GM12878 (cell line): Measurements from ENCODE around the gene TOB2. TPM values are rescaled to one million over a fixed set of nuclear protein-coding genes. Genes with fewer than 3 reads are reported as not detected.
A peak's percentile ranks its signal among the peaks of the same experiment; 100 is the strongest.

Experiments used
- BHLHE40 ChIP-seq, 2 experiments: fragments of 450-650 bp in 1 of 2; IDR thresholded peaks; 2 replicates each; pipeline ENCODE4 v1.6.1; 2011 to 2017; ENCODE audit warnings: low read depth in 2 of 2, borderline replicate concordance in 1 of 2, improper control_type of control experiment in 1 of 2, low read length in 1 of 2, mild to moderate bottlenecking in 1 of 2
- BRCA1 ChIP-seq: IDR thresholded peaks from 2 replicates; pipeline ENCODE4 v1.6.1; 2011; ENCODE audit warnings: low read depth, low read length, improper control_type of control experiment
- HCFC1 ChIP-seq: fragments of 150-350 bp; IDR thresholded peaks from 2 replicates; pipeline ENCODE4 v1.6.1; 2014; ENCODE audit warnings: low read length
- HDAC6 ChIP-seq: fragments of 200-600 bp; sonication (generic); IDR thresholded peaks from one replicate; pipeline ENCODE4 v1.8.0; 2017; ENCODE audit warnings: antibody characterized with exemption; ENCODE audit not compliant: unreplicated experiment
- LARP7 ChIP-seq: fragments of 450-650 bp; IDR thresholded peaks from 2 replicates; pipeline ENCODE4 v1.6.1; 2017; ENCODE audit warnings: mild to moderate bottlenecking
- MEF2B ChIP-seq: fragments of 450-650 bp; IDR thresholded peaks from 2 replicates; pipeline ENCODE4 v1.6.1; 2018; ENCODE audit warnings: mild to moderate bottlenecking, moderate library complexity; ENCODE audit not compliant: partially characterized antibody, poor library complexity, severe bottlenecking
- NBN ChIP-seq: fragments of 450-650 bp; IDR thresholded peaks from 2 replicates; pipeline ENCODE4 v1.6.1; 2016
- NR2C2 ChIP-seq: IDR thresholded peaks from 2 replicates; pipeline ENCODE4 v1.6.1; 2011; ENCODE audit warnings: borderline replicate concordance, low read depth; ENCODE audit not compliant: control insufficient read depth, insufficient read length
- POLR2A ChIP-seq: IDR thresholded peaks from 2 replicates; pipeline ENCODE4 v1.6.1; 2011; ENCODE audit warnings: low read depth, mild to moderate bottlenecking, low read length
- POLR2AphosphoS5 ChIP-seq: IDR thresholded peaks from 2 replicates; pipeline ENCODE4 v1.6.1; 2011; ENCODE audit warnings: mild to moderate bottlenecking, low read length, inconsistent platforms
- RCOR1 ChIP-seq: conservative IDR thresholded peaks from 2 replicates; pipeline ENCODE4 v1.6.1; 2012; ENCODE audit warnings: low read depth, low read length, improper control_type of control experiment
- SPI1 ChIP-seq: IDR thresholded peaks from 2 replicates; pipeline ENCODE4 v1.6.1; 2011; ENCODE audit warnings: low read depth, mild to moderate bottlenecking, low read length, moderate library complexity, borderline replicate concordance; ENCODE audit not compliant: insufficient read depth
- polyA plus RNA-seq, 11 experiments: library from polyadenylated mRNA; depleted of rRNA in 4 of 11; unstranded in 6 of 11; stranded (reverse) in 5 of 11; fragments of >200 nt; fragmentation: Nextera tagmentation in 4 of 11; fragmentation: Illumina TruSeq in 1 of 11; extraction: Ambion mirVana in 4 of 11; extraction: Trizol in 1 of 11; gene quantifications; 1 replicate in 1 of 11; 2 replicates in 10 of 11; pipeline versions ENCODE4 v1.2.1 to v1.2.3, GENCODE V29; 2011 to 2016; ENCODE audit warnings: inconsistent platforms in 2 of 11, missing spikeins in 2 of 11, low read depth in 1 of 11
- total RNA-seq, 4 experiments: library from RNA; depleted of rRNA in 3 of 4; stranded (reverse); fragments of >200 nt in 3 of 4; fragmentation: Illumina TruSeq in 1 of 4; extraction: Trizol in 1 of 4; gene quantifications; 2 replicates each; pipeline versions ENCODE4 v1.2.1 to v1.2.3, GENCODE V29; 2013 to 2021
- TF ChIP-seq, protein P1 (sequence below): fragments of 450-650 bp; IDR thresholded peaks from 2 replicates; pipeline ENCODE4 v1.6.1; 2018; ENCODE audit warnings: mild to moderate bottlenecking, low read depth, moderate library complexity; ENCODE audit not compliant: partially characterized antibody
- TF ChIP-seq, protein P2 (sequence below): fragments of 150-350 bp; IDR thresholded peaks from 2 replicates; pipeline ENCODE4 v1.6.1; 2014; ENCODE audit warnings: mild to moderate bottlenecking, low read depth, low read length
- TF ChIP-seq, protein P3 (sequence below): IDR thresholded peaks from 2 replicates; pipeline ENCODE4 v1.6.1; 2011; ENCODE audit warnings: low read depth, low read length, improper control_type of control experiment, borderline replicate concordance
- TF ChIP-seq, protein P4 (sequence below): fragments of 450-650 bp; IDR thresholded peaks from 2 replicates; pipeline ENCODE4 v1.6.1; 2017; ENCODE audit warnings: borderline replicate concordance

The TOB2 gene
- total and polyA plus RNA-seq, 10 of the 15 experiments (the other 5 are each of a cell fraction or from before 2014, with no cell fraction given), result 4.5 to 32.0 (median 15.1) TPM

DNA sequence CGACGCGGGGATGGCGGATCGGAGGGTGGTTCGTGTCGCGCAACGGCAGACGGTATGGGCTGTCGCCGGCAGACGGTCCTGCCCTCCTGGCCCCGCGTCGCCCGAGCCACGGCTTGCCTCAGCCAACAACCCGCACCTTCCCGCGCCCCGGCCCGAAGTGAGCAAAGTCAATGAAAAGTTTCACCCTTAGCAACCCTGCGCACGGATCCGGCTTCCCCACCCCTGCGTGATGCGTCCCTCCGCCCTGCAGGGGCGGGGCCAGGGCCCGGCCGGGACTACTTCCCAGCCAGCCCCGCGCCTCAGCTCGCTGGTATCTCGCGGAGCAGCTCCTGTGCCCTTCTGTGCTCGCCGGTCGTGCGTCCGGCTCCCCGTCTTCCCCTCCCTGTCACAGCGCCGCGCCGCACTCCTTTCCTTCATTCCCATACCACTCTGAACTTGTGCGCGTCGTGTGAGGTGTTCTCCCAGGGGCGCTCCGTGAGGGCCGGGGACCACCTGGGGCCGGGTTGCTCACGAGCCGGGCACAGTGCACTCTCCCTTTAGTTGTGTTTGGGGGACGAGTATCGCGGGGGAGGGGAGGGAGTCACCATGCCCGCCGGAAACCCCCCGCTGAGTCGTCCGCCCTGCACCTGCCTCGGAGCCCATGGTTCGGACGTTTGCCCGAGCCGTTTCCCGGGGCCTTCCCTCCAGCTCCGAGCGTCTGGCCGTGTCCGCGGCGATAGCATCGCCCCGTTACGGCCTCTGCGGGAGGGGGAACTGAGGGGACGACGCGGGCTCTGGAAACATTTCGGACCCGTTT is at the start of gene TOB2 (continued):
- TF ChIP-seq, protein P1, sequence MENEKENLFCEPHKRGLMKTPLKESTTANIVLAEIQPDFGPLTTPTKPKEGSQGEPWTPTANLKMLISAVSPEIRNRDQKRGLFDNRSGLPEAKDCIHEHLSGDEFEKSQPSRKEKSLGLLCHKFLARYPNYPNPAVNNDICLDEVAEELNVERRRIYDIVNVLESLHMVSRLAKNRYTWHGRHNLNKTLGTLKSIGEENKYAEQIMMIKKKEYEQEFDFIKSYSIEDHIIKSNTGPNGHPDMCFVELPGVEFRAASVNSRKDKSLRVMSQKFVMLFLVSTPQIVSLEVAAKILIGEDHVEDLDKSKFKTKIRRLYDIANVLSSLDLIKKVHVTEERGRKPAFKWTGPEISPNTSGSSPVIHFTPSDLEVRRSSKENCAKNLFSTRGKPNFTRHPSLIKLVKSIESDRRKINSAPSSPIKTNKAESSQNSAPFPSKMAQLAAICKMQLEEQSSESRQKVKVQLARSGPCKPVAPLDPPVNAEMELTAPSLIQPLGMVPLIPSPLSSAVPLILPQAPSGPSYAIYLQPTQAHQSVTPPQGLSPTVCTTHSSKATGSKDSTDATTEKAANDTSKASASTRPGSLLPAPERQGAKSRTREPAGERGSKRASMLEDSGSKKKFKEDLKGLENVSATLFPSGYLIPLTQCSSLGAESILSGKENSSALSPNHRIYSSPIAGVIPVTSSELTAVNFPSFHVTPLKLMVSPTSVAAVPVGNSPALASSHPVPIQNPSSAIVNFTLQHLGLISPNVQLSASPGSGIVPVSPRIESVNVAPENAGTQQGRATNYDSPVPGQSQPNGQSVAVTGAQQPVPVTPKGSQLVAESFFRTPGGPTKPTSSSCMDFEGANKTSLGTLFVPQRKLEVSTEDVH, result peak; percentile 22
- TF ChIP-seq, protein P2, sequence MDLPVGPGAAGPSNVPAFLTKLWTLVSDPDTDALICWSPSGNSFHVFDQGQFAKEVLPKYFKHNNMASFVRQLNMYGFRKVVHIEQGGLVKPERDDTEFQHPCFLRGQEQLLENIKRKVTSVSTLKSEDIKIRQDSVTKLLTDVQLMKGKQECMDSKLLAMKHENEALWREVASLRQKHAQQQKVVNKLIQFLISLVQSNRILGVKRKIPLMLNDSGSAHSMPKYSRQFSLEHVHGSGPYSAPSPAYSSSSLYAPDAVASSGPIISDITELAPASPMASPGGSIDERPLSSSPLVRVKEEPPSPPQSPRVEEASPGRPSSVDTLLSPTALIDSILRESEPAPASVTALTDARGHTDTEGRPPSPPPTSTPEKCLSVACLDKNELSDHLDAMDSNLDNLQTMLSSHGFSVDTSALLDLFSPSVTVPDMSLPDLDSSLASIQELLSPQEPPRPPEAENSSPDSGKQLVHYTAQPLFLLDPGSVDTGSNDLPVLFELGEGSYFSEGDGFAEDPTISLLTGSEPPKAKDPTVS, result no peak
- no peak for TF ChIP-seq NR2C2
- no peak for TF ChIP-seq HDAC6
- TF ChIP-seq, protein P3, sequence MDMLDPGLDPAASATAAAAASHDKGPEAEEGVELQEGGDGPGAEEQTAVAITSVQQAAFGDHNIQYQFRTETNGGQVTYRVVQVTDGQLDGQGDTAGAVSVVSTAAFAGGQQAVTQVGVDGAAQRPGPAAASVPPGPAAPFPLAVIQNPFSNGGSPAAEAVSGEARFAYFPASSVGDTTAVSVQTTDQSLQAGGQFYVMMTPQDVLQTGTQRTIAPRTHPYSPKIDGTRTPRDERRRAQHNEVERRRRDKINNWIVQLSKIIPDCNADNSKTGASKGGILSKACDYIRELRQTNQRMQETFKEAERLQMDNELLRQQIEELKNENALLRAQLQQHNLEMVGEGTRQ, result no peak
- no peak for TF ChIP-seq BRCA1
- TF ChIP-seq POLR2A, result peak; percentile 98
- TF ChIP-seq MEF2B, result peak; percentile 68
- peak; percentile 97 for TF ChIP-seq POLR2AphosphoS5
- no peak for TF ChIP-seq SPI1
- TF ChIP-seq, protein P4, sequence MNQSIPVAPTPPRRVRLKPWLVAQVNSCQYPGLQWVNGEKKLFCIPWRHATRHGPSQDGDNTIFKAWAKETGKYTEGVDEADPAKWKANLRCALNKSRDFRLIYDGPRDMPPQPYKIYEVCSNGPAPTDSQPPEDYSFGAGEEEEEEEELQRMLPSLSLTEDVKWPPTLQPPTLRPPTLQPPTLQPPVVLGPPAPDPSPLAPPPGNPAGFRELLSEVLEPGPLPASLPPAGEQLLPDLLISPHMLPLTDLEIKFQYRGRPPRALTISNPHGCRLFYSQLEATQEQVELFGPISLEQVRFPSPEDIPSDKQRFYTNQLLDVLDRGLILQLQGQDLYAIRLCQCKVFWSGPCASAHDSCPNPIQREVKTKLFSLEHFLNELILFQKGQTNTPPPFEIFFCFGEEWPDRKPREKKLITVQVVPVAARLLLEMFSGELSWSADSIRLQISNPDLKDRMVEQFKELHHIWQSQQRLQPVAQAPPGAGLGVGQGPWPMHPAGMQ, result no peak
- peak; percentile 97 for TF ChIP-seq NBN
- peak; percentile 64; the same call in 1 of the 2 replicates for TF ChIP-seq HCFC1
- TF ChIP-seq RCOR1, result peak; percentile 85
- TF ChIP-seq BHLHE40 (IDR thresholded peaks at IDR 0.05; ENCODE audit: borderline replicate concordance in 1 of 2, low read depth in 2 of 2, low read length in 1 of 2), result peak; percentile 59 to 80; a peak in 3 of 4 replicates
- no peak; the same call in 1 of the 2 replicates for TF ChIP-seq LARP7
